Measurements from ENCODE around the gene CAPRIN1.
A peak's percentile ranks its signal among the peaks of the same experiment; 100 is the strongest.

CAPRIN1 gene, protein sequence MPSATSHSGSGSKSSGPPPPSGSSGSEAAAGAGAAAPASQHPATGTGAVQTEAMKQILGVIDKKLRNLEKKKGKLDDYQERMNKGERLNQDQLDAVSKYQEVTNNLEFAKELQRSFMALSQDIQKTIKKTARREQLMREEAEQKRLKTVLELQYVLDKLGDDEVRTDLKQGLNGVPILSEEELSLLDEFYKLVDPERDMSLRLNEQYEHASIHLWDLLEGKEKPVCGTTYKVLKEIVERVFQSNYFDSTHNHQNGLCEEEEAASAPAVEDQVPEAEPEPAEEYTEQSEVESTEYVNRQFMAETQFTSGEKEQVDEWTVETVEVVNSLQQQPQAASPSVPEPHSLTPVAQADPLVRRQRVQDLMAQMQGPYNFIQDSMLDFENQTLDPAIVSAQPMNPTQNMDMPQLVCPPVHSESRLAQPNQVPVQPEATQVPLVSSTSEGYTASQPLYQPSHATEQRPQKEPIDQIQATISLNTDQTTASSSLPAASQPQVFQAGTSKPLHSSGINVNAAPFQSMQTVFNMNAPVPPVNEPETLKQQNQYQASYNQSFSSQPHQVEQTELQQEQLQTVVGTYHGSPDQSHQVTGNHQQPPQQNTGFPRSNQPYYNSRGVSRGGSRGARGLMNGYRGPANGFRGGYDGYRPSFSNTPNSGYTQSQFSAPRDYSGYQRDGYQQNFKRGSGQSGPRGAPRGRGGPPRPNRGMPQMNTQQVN

DNA sequence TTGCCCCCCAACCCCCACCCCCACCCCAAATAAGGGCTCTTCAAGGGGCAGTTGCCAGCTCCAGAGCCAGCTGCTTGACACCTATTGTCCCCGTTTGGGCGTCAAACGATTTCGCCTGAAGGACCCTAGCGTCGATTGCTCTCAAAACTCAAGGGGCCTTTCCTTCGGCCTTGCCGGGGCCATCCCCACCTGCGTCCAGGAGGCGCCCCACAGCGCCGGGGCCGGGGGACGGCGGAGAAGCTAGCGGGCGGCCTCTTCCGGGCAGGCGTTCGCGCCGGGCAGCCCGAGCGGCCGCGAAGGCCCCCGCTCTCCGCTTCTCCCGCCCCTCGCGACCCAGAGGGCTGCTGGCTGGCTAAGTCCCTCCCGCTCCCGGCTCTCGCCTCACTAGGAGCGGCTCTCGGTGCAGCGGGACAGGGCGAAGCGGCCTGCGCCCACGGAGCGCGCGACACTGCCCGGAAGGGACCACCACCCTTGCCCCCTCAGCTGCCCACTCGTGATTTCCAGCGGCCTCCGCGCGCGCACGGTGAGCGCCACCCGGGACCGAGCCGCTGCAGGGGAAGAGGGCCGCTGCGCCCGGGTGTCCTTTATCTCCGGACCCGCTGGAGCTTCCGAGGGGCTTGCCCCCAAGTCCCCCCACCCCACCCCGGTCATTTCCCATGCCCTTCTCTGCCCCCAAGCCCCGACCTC, at the start of gene CAPRIN1:
CAPRIN1 (plus strand) TSS at position 383 of the 687 bp plus-strand sequence. CDS start 690 bp downstream, outside the sequence.
- Histone ChIP-seq H3K27ac (ENCODE audit: low read depth, low read length) (peak within 1 kb of the TSS; percentile 99), H3K9ac (ENCODE audit: low read depth in 1 of 2, low read length in 2 of 2) (peak within 1 kb of the TSS; percentile 86 to 98), H3K36me3 (ENCODE audit: control insufficient read depth in 1 of 2, insufficient read depth in 2 of 2, low read length in 2 of 2) (peaks cover 0 to 4% of the 10 kb centered on the region in 2 donors), H3K27me3 (ENCODE audit: control insufficient read depth in 1 of 2, insufficient read depth in 2 of 2, low read length in 2 of 2) (no peaks in the 10 kb centered on the region), H3K4me1 (ENCODE audit: control insufficient read depth in 1 of 2, insufficient read depth in 2 of 2, low read length in 2 of 2) (peaks cover 17 to 27% of the 10 kb centered on the region in 2 donors), H3K9me3 (ENCODE audit: control insufficient read depth in 1 of 2, low read length in 2 of 2) (no peaks in the 10 kb centered on the region), H3K4me3 (ENCODE audit: low read depth in 1 of 2, low read length in 2 of 2) (peak within 1 kb of the TSS; percentile 89 to 95)

DNA sequence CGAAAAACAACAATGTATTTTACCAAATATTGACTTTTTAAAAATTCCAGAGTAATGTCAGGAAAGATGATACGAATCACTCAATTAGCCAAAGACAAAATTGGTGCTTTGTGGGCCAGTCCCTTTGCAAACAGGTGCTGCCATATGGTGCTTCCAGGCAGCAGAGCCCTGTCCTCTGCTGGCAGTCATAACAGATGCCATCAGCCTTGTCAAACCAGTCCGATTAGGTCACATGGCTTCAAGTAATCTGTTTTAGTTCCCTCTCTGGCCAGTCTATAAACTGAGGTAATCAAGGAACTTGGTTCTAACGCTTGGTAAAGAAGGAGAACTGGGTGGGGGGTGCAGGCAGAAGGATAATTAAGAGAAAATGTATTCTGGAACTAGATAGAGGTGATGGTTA, 49.1 kb upstream of the CAPRIN1 start:
- no peaks in the 10 kb centered on the region for H3K9me3 ChIP-seq (ENCODE audit: control insufficient read depth in 1 of 2, low read length in 2 of 2)
- H3K9ac ChIP-seq (ENCODE audit: low read depth in 1 of 2, low read length in 2 of 2): no peak overlapping the region
- H3K36me3 ChIP-seq (ENCODE audit: control insufficient read depth in 1 of 2, insufficient read depth in 2 of 2, low read length in 2 of 2): no peaks in the 10 kb centered on the region
- peaks cover 34 to 35% of the 10 kb centered on the region in 2 donors for H3K4me1 ChIP-seq (ENCODE audit: control insufficient read depth in 1 of 2, insufficient read depth in 2 of 2, low read length in 2 of 2)
- no peak overlapping the region for H3K27ac ChIP-seq (ENCODE audit: low read depth, low read length)
- no peaks in the 10 kb centered on the region for H3K27me3 ChIP-seq (ENCODE audit: control insufficient read depth in 1 of 2, insufficient read depth in 2 of 2, low read length in 2 of 2)
- no peak overlapping the region for H3K4me3 ChIP-seq (ENCODE audit: low read depth in 1 of 2, low read length in 2 of 2)

GRCh38 chr11:34004236-34004635, 47.3 kb upstream of the CAPRIN1 start:
- no peak overlapping the region for H3K27ac ChIP-seq (ENCODE audit: low read depth, low read length)
- H3K9ac ChIP-seq (ENCODE audit: low read depth in 1 of 2, low read length in 2 of 2): no peak overlapping the region
- H3K4me1 ChIP-seq (ENCODE audit: control insufficient read depth in 1 of 2, insufficient read depth in 2 of 2, low read length in 2 of 2): peaks cover 30 to 34% of the 10 kb centered on the region in 2 donors
- no peaks in the 10 kb centered on the region for H3K36me3 ChIP-seq (ENCODE audit: control insufficient read depth in 1 of 2, insufficient read depth in 2 of 2, low read length in 2 of 2)
- H3K9me3 ChIP-seq (ENCODE audit: control insufficient read depth in 1 of 2, low read length in 2 of 2): no peaks in the 10 kb centered on the region
- no peaks in the 10 kb centered on the region for H3K27me3 ChIP-seq (ENCODE audit: control insufficient read depth in 1 of 2, insufficient read depth in 2 of 2, low read length in 2 of 2)
- no peak overlapping the region for H3K4me3 ChIP-seq (ENCODE audit: low read depth in 1 of 2, low read length in 2 of 2)

DNA sequence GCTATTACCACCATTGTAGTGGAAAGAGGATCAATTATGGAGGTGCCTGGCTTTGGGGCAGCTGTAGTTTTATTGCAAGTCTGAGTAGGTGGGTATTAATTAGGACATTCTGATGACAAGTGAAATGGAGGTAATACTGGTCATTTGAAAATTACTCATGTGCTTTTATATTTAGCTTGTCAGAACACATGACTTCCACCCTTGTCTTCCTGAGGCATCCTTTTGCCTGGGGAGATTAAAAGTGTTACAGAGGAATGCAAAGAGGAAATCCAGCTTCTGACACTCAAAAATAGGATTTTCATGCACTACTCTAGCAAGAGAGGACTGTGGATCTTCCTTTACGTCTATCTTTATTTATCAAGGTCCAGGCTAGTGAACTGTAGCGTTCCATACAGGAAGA, 44.7 kb upstream of the CAPRIN1 start:
- H3K9me3 ChIP-seq (ENCODE audit: control insufficient read depth in 1 of 2, low read length in 2 of 2): no peaks in the 10 kb centered on the region
- H3K27me3 ChIP-seq (ENCODE audit: control insufficient read depth in 1 of 2, insufficient read depth in 2 of 2, low read length in 2 of 2): no peaks in the 10 kb centered on the region
- H3K4me1 ChIP-seq (ENCODE audit: control insufficient read depth in 1 of 2, insufficient read depth in 2 of 2, low read length in 2 of 2): peaks cover 30 to 34% of the 10 kb centered on the region in 2 donors
- no peak overlapping the region for H3K27ac ChIP-seq (ENCODE audit: low read depth, low read length)
- H3K4me3 ChIP-seq (ENCODE audit: low read depth in 1 of 2, low read length in 2 of 2): no peak overlapping the region
- H3K9ac ChIP-seq (ENCODE audit: low read depth in 1 of 2, low read length in 2 of 2): no peak overlapping the region
- no peaks in the 10 kb centered on the region for H3K36me3 ChIP-seq (ENCODE audit: control insufficient read depth in 1 of 2, insufficient read depth in 2 of 2, low read length in 2 of 2)

DNA sequence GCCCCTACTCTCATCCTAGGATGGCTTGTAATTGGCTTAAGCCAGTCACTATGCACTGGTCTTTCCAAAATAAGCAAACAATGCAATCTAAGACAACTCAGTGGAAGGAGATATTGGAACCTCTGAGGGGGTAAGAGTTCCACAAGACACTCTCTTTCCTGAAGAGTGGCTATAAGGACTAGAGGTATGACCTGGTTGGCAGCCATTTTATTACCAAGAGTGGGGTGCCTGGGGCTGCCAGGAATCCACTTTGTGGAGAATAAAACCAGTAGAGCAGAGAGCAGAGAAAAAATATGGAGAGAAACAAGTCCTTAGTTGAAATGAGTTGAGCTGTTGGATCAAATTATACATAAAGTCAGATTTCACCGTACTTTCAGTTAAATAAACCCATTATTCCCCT, 38.8 kb upstream of the CAPRIN1 start:
- Histone ChIP-seq H3K4me3 (ENCODE audit: low read depth in 1 of 2, low read length in 2 of 2) (no peak overlapping the region), H3K27ac (ENCODE audit: low read depth, low read length) (no peak overlapping the region), H3K4me1 (ENCODE audit: control insufficient read depth in 1 of 2, insufficient read depth in 2 of 2, low read length in 2 of 2) (peaks cover 4 to 6% of the 10 kb centered on the region in 2 donors)

GRCh38 chr11:34013898-34014571, 37.5 kb upstream of the CAPRIN1 start:
- Histone ChIP-seq H3K4me1 (ENCODE audit: control insufficient read depth in 1 of 2, insufficient read depth in 2 of 2, low read length in 2 of 2) (peaks cover 4 to 6% of the 10 kb centered on the region in 2 donors), H3K27ac (ENCODE audit: low read depth, low read length) (no peak overlapping the region), H3K36me3 (ENCODE audit: control insufficient read depth in 1 of 2, insufficient read depth in 2 of 2, low read length in 2 of 2) (no peaks in the 10 kb centered on the region), H3K4me3 (ENCODE audit: low read depth in 1 of 2, low read length in 2 of 2) (no peak overlapping the region), H3K9me3 (ENCODE audit: control insufficient read depth in 1 of 2, low read length in 2 of 2) (no peaks in the 10 kb centered on the region), H3K27me3 (ENCODE audit: control insufficient read depth in 1 of 2, insufficient read depth in 2 of 2, low read length in 2 of 2) (no peaks in the 10 kb centered on the region), H3K9ac (ENCODE audit: low read depth in 1 of 2, low read length in 2 of 2) (peak overlapping the region in 1 of 2 donors; percentile 60)

More for the DNA sequence above, 38.8 kb upstream of the CAPRIN1 start:
- no peaks in the 10 kb centered on the region for H3K27me3 ChIP-seq (ENCODE audit: control insufficient read depth in 1 of 2, insufficient read depth in 2 of 2, low read length in 2 of 2)
- no peaks in the 10 kb centered on the region for H3K9me3 ChIP-seq (ENCODE audit: control insufficient read depth in 1 of 2, low read length in 2 of 2)
- no peak overlapping the region for H3K9ac ChIP-seq (ENCODE audit: low read depth in 1 of 2, low read length in 2 of 2)
- no peaks in the 10 kb centered on the region for H3K36me3 ChIP-seq (ENCODE audit: control insufficient read depth in 1 of 2, insufficient read depth in 2 of 2, low read length in 2 of 2)

DNA sequence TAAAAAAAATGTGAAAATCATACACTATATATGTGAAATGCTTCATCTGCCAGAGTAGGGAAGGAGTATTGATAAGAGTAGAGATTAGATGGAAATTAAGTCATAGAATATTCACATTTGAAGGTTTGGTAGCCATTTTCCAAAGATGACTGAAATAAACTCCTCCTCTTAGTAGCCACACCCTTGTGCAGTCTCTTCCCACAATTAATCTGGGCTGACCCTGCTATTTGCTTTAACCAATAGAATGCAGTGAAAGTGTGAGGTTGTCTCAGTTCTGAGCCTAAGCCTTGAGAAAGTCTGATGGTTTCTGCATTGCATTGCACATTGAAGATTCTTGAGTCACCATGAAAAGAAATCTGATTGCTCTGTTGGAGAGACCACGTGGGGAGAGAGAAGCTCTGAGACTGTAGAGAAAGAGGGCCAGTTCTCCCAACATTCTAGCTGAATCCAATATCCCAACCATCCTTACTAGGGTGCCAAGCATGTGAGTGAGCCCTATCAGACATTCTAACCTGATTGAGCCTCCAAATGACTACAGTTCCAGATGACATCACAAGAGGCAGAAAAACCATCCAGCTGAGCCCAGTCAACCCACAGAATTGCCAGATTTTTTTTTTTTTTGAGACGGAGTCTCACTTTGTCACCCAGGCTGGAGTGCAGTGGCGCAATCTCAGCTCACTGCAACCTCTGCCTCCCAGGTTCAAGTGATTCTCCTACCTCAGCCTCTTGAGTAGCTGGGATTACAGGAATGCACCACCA, 29.4 kb upstream of the CAPRIN1 start:
- Histone ChIP-seq H3K4me1 (ENCODE audit: control insufficient read depth in 1 of 2, insufficient read depth in 2 of 2, low read length in 2 of 2) (no peaks in the 10 kb centered on the region), H3K36me3 (ENCODE audit: control insufficient read depth in 1 of 2, insufficient read depth in 2 of 2, low read length in 2 of 2) (no peaks in the 10 kb centered on the region), H3K27ac (ENCODE audit: low read depth, low read length) (no peak overlapping the region), H3K4me3 (ENCODE audit: low read depth in 1 of 2, low read length in 2 of 2) (no peak overlapping the region), H3K9ac (ENCODE audit: low read depth in 1 of 2, low read length in 2 of 2) (no peak overlapping the region), H3K9me3 (ENCODE audit: control insufficient read depth in 1 of 2, low read length in 2 of 2) (no peaks in the 10 kb centered on the region), H3K27me3 (ENCODE audit: control insufficient read depth in 1 of 2, insufficient read depth in 2 of 2, low read length in 2 of 2) (no peaks in the 10 kb centered on the region)

- Histone ChIP-seq H3K9me3 (ENCODE audit: control insufficient read depth in 1 of 2, low read length in 2 of 2) (no peaks in the 10 kb centered on the region), H3K9ac (ENCODE audit: low read depth in 1 of 2, low read length in 2 of 2) (no peak overlapping the region), H3K27me3 (ENCODE audit: control insufficient read depth in 1 of 2, insufficient read depth in 2 of 2, low read length in 2 of 2) (no peaks in the 10 kb centered on the region), H3K4me3 (ENCODE audit: low read depth in 1 of 2, low read length in 2 of 2) (no peak overlapping the region), H3K4me1 (ENCODE audit: control insufficient read depth in 1 of 2, insufficient read depth in 2 of 2, low read length in 2 of 2) (peaks cover 0 to 19% of the 10 kb centered on the region in 2 donors), H3K36me3 (ENCODE audit: control insufficient read depth in 1 of 2, insufficient read depth in 2 of 2, low read length in 2 of 2) (no peaks in the 10 kb centered on the region), H3K27ac (ENCODE audit: low read depth, low read length) (no peak overlapping the region)
Measured at GRCh38 chr11:34026432-34026831, 25.1 kb upstream of the CAPRIN1 start.

Data from duodenal mucosa (tissue), 2 donors.